ENCODE results near the gene MRPS11. TPM values are rescaled to one million over a fixed set of nuclear protein-coding genes. Genes with fewer than 3 reads are reported as not detected.

MRPS11 gene
- total and polyA plus RNA-seq, 2 donors from 2014 or later: 35.2 to 96.8 TPM

DNA sequence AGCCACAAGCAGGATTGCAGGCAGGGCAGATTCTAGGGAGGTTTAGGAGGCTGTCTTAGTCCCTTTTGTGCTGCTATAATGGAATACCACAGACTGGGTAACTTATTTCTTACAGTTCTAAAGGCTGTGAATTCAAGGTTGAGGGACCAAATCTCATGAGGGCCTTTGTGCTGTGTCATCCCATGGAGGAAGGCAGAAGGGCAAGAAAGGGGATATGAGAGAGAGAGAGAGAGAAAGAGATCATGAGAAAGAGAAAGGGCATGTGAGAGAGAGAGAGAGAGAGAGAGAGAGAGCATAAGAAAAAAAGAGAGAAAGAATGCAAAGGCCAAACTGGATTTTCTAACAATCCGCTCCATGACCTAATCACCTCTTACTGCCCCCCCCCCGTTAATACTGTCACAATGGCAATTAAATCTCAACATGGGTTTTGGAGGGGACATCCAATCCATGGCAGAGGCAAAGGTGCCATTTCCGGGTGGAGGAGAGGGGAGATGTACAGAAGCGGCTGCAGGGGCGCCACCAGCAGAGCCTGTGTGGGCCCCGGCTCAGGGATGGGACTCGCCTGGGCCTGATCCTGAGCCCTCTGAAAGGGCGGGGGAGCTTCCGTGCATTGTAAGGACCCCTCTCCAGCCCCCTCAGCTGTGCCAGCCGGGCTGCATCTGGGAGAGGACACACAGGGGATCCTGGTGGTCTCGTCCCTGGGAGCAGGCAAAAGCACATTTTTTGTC, 20.5 kb downstream of the MRPS11 start:
- intact Hi-C loops (cut with DNase I): no loop called here
- Histone ChIP-seq H3K27me3 (ENCODE audit: control insufficient read depth, insufficient read depth, low read length) (no peaks in the 10 kb centered on the region), H3K36me3 (ENCODE audit: control insufficient read depth in 2 of 3, insufficient read depth in 3 of 3, low read length in 3 of 3) (no peaks in the 10 kb centered on the region), H3K27ac (ENCODE audit: low read depth in 2 of 2, low read length in 2 of 2) (no peak overlapping the region), H3K9ac (ENCODE audit: low read length in 3 of 3) (no peak overlapping the region), H3K4me1 (ENCODE audit: control insufficient read depth in 2 of 3, insufficient read depth in 2 of 3, low read depth in 1 of 3, low read length in 3 of 3) (peaks cover 0 to 3% (median 0%) of the 10 kb centered on the region in 3 donors), H3K9me3 (ENCODE audit: control insufficient read depth in 2 of 3, insufficient read depth in 1 of 3, low read length in 3 of 3) (no peaks in the 10 kb centered on the region), H3K4me3 (ENCODE audit: low read length in 3 of 3) (no peak overlapping the region)
- DNase-seq: no peak
- no peak for FAIRE-seq
- TF ChIP-seq, protein P1, sequence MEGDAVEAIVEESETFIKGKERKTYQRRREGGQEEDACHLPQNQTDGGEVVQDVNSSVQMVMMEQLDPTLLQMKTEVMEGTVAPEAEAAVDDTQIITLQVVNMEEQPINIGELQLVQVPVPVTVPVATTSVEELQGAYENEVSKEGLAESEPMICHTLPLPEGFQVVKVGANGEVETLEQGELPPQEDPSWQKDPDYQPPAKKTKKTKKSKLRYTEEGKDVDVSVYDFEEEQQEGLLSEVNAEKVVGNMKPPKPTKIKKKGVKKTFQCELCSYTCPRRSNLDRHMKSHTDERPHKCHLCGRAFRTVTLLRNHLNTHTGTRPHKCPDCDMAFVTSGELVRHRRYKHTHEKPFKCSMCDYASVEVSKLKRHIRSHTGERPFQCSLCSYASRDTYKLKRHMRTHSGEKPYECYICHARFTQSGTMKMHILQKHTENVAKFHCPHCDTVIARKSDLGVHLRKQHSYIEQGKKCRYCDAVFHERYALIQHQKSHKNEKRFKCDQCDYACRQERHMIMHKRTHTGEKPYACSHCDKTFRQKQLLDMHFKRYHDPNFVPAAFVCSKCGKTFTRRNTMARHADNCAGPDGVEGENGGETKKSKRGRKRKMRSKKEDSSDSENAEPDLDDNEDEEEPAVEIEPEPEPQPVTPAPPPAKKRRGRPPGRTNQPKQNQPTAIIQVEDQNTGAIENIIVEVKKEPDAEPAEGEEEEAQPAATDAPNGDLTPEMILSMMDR (IDR thresholded peaks at IDR 0.05; ENCODE audit: borderline replicate concordance, extremely low read depth, insufficient read depth): no peak

DNA sequence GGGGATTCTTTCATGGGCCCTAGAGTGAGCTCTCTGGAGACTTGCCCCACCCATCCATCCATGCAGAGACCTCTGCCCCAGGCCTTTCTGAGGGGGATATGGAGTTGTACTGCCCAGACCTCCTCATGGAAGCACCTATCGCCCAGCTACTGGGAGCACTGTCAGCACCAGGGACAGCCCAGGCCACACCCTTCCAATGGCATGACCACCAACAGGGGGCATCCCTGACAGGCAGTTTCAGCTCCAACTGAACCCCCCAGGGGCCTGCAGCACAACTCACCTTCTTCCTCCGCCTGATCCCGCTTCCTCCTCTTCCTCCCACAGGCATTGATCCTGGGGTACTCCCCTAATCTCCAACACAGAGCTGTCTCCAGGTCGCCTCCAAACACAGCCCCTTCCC, 21.8 kb downstream of the MRPS11 start:
- Histone ChIP-seq H3K36me3 (ENCODE audit: control insufficient read depth in 2 of 3, insufficient read depth in 3 of 3, low read length in 3 of 3) (no peaks in the 10 kb centered on the region), H3K4me1 (ENCODE audit: control insufficient read depth in 2 of 3, insufficient read depth in 2 of 3, low read depth in 1 of 3, low read length in 3 of 3) (peaks cover 0 to 3% (median 0%) of the 10 kb centered on the region in 3 donors), H3K4me3 (ENCODE audit: low read length in 3 of 3) (no peak overlapping the region), H3K9me3 (ENCODE audit: control insufficient read depth in 2 of 3, insufficient read depth in 1 of 3, low read length in 3 of 3) (no peaks in the 10 kb centered on the region), H3K9ac (ENCODE audit: low read length in 3 of 3) (no peak overlapping the region), H3K27ac (ENCODE audit: low read depth in 2 of 2, low read length in 2 of 2) (no peak overlapping the region), H3K27me3 (ENCODE audit: control insufficient read depth, insufficient read depth, low read length) (no peaks in the 10 kb centered on the region)
- DNase-seq (no peak), FAIRE-seq (no peak)
- TF ChIP-seq, protein P1 (IDR thresholded peaks at IDR 0.05; ENCODE audit: borderline replicate concordance, extremely low read depth, insufficient read depth): no peak
- intact Hi-C loops (cut with DNase I): no loop called here

DNA sequence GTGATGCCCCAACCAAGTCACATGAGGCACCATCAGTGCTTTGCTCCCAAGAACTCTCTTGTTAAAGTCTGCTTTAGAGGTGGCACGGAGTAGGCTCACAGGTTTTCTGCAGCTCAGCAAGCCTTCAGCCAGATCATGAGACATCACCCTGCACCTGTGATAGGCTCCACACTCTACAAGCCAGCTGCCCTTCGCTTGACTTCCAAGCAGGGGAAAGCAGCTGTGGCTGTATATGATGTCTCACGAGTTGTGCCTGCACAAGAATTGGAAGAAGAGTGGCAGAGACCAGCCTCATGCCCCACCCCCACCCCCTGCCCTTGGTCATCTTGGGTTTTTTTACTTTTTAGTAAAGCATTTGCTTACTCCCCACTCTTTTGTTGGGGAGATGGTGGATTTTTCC, 22.5 kb downstream of the MRPS11 start:
- intact Hi-C loops (cut with DNase I): no loop called here
- TF ChIP-seq, protein P1 (IDR thresholded peaks at IDR 0.05; ENCODE audit: borderline replicate concordance, extremely low read depth, insufficient read depth): no peak
- no peak for FAIRE-seq

More for the DNA sequence above, 22.5 kb downstream of the MRPS11 start:
- Histone ChIP-seq H3K27ac (ENCODE audit: low read depth in 2 of 2, low read length in 2 of 2) (no peak overlapping the region), H3K36me3 (ENCODE audit: control insufficient read depth in 2 of 3, insufficient read depth in 3 of 3, low read length in 3 of 3) (no peaks in the 10 kb centered on the region), H3K4me1 (ENCODE audit: control insufficient read depth in 2 of 3, insufficient read depth in 2 of 3, low read depth in 1 of 3, low read length in 3 of 3) (no peaks in the 10 kb centered on the region), H3K4me3 (ENCODE audit: low read length in 3 of 3) (no peak overlapping the region), H3K27me3 (ENCODE audit: control insufficient read depth, insufficient read depth, low read length) (no peaks in the 10 kb centered on the region), H3K9ac (ENCODE audit: low read length in 3 of 3) (no peak overlapping the region), H3K9me3 (ENCODE audit: control insufficient read depth in 2 of 3, insufficient read depth in 1 of 3, low read length in 3 of 3) (no peaks in the 10 kb centered on the region)
- DNase-seq: no peak

Data from kidney (tissue), 14 donors.